GM12878 (cell line): ENCODE measurements around the gene SELENOH. TPM values are rescaled to one million over a fixed set of nuclear protein-coding genes. Genes with fewer than 3 reads are reported as not detected.

ENCODE experiments used
- ATAC-seq: fragments of 200-7000 bp; cut with Tn5 transposase; 3 replicates; pipeline ENCODE4 v1.9.1; 2020; ENCODE audit warnings: mild to moderate bottlenecking, moderate library complexity
- BruUV-seq: library from RNA; stranded (reverse); fragments of 400-500 nt; replicated peaks from 2 replicates; lab custom pipeline; 2021; lab: Mats Ljungman, UMichigan
- CTCF ChIA-PET: fragments of 300-600 bp; sonication (Branson Sonifier 250); formaldehyde crosslinking; extraction: SDS; loops from one replicate; lab custom pipeline; 2021; ENCODE audit warnings: inconsistent platforms; lab: Yijun Ruan, JAX
- POLR2A ChIA-PET: fragments of 350-600 bp; formaldehyde crosslinking; extraction: SDS; loops from one replicate; lab custom pipeline; 2021; ENCODE audit warnings: inconsistent platforms; lab: Charles Lee
- RAD21 ChIA-PET: fragments of 300-600 bp; sonication (Branson Sonifier 250); formaldehyde crosslinking; loops from one replicate; lab custom pipeline; 2023; ENCODE audit warnings: antibody characterized with exemption; ENCODE audit not compliant: unreplicated experiment; lab: Charles Lee
- SMC1A ChIA-PET: fragments of 300-600 bp; sonication (Branson Sonifier 250); formaldehyde crosslinking; loops from one replicate; lab custom pipeline; 2023; ENCODE audit not compliant: unreplicated experiment, uncharacterized antibody; lab: Charles Lee
- DNase-seq: peaks from one replicate; pipeline ENCODE4 v3.0.0-alpha.2; 2011; ENCODE audit warnings: low read depth, low spot score
- FAIRE-seq: peaks from 3 replicates; lab custom pipeline; 2011; peaks lifted over from hg19 to GRCh38; lab: Jason Lieb, UNC
- H2AFZ ChIP-seq: 2 replicates; pipeline ENCODE4 v1.6.0; 2011; ENCODE audit warnings: low read depth, low read length, control low read depth; ENCODE audit not compliant: control insufficient read depth
- H3K27ac ChIP-seq: 2 replicates; pipeline ENCODE4 v1.5.1; 2011; ENCODE audit warnings: control low read depth; ENCODE audit not compliant: control insufficient read depth, insufficient read depth
- H3K27me3 ChIP-seq, 2 experiments: replicated peaks in 1 of 2; 2 replicates each; pipeline versions ENCODE4 v1.6.0 to v1.6.1; 2011; ENCODE audit warnings: low read length in 1 of 2; ENCODE audit not compliant: control insufficient read depth in 2 of 2, insufficient read depth in 2 of 2
- H3K36me3 ChIP-seq, 2 experiments: 2 replicates each; pipeline ENCODE4 v1.5.1; 2011; ENCODE audit warnings: low read length in 1 of 2; ENCODE audit not compliant: control insufficient read depth in 2 of 2, insufficient read depth in 2 of 2
- H3K4me1 ChIP-seq: 2 replicates; pipeline ENCODE4 v1.6.1; 2011; ENCODE audit warnings: mild to moderate bottlenecking, low read length, moderate library complexity, mixed read lengths; ENCODE audit not compliant: control insufficient read depth, insufficient read depth
- H3K4me2 ChIP-seq: 2 replicates; pipeline ENCODE4 v1.6.0; 2011; ENCODE audit warnings: control low read depth; ENCODE audit not compliant: control insufficient read depth, insufficient read depth
- H3K4me3 ChIP-seq: fragments of 200-600 bp; sonication (generic); 2 replicates; pipeline ENCODE4 v1.5.1; 2016
- H3K79me2 ChIP-seq: 2 replicates; pipeline ENCODE4 v1.6.0; 2011; ENCODE audit warnings: low read length; ENCODE audit not compliant: control insufficient read depth, insufficient read depth
- H3K9ac ChIP-seq: 2 replicates; pipeline ENCODE4 v1.8.0; 2011; ENCODE audit warnings: low read length, control low read depth, mixed read lengths; ENCODE audit not compliant: control insufficient read depth, insufficient read depth
- H3K9me3 ChIP-seq: replicated peaks from 3 replicates; pipeline ENCODE4 v1.5.1; 2011; ENCODE audit warnings: mild to moderate bottlenecking, low read length; ENCODE audit not compliant: control insufficient read depth, insufficient read depth
- H4K20me1 ChIP-seq: 2 replicates; pipeline ENCODE4 v1.6.0; 2011; ENCODE audit not compliant: control insufficient read depth, insufficient read depth
- E4F1 ChIP-seq: fragments of 450-650 bp; IDR thresholded peaks from 2 replicates; pipeline ENCODE4 v1.6.1; 2018; ENCODE audit warnings: borderline replicate concordance, mild to moderate bottlenecking; ENCODE audit not compliant: partially characterized antibody
- JUND ChIP-seq: IDR thresholded peaks from 2 replicates; pipeline ENCODE4 v1.6.1; 2012; ENCODE audit warnings: low read depth, mild to moderate bottlenecking, low read length, improper control_type of control experiment, moderate library complexity
- RAD21 ChIP-seq: IDR thresholded peaks from 2 replicates; pipeline ENCODE4 v1.6.1; 2011; ENCODE audit warnings: mild to moderate bottlenecking, low read depth, low read length, moderate library complexity; ENCODE audit not compliant: insufficient read depth
- RB1 ChIP-seq: fragments of 450-650 bp; formaldehyde crosslinking; IDR thresholded peaks from 2 replicates; pipeline ENCODE4 v1.6.1; 2017; ENCODE audit warnings: mild to moderate bottlenecking, borderline replicate concordance
- REST ChIP-seq: IDR thresholded peaks from 2 replicates; pipeline ENCODE4 v1.6.1; 2012; ENCODE audit warnings: mild to moderate bottlenecking, low read depth, low read length
- SIN3A ChIP-seq: IDR thresholded peaks from 2 replicates; pipeline ENCODE4 v1.6.1; 2012; ENCODE audit warnings: low read depth, low read length, improper control_type of control experiment
- TCF12 ChIP-seq: IDR thresholded peaks from 2 replicates; pipeline ENCODE4 v1.6.1; 2011; ENCODE audit warnings: low read depth, mild to moderate bottlenecking, low read length
- ZBTB11 ChIP-seq: fragments of 450-650 bp; formaldehyde crosslinking; IDR thresholded peaks from 2 replicates; pipeline ENCODE4 v1.5.0; 2022; ENCODE audit warnings: mild to moderate bottlenecking, missing genetic modification characterization
- ZBTB4 ChIP-seq: fragments of 450-650 bp; formaldehyde crosslinking; IDR thresholded peaks from 2 replicates; pipeline ENCODE4 v1.4.0; 2022; ENCODE audit warnings: mild to moderate bottlenecking, moderate library complexity
- ZNF622 ChIP-seq: fragments of 450-650 bp; IDR thresholded peaks from 2 replicates; pipeline ENCODE4 v1.6.1; 2017; ENCODE audit warnings: mild to moderate bottlenecking, inconsistent platforms
- WGBS: methylation state at CpG from one replicate; pipeline ENCODE4 v1.1.6; 2016; ENCODE audit warnings: low lambda C conversion rate; ENCODE audit not compliant: insufficient replicate concordance, insufficient coverage; ENCODE audit errors: missing lambda C conversion rate; 5-methylcytosine and 5-hydroxymethylcytosine counted together
- in situ Hi-C: fragments of 300-500 bp; cut with MboI; formaldehyde crosslinking; loops from 9 replicates; pipeline ENCODE4 v1.14.3; 2018; ENCODE audit warnings: mixed read lengths
- intact Hi-C: fragments of 100-400 bp; cut with micrococcal nuclease; formaldehyde crosslinking; loops from one replicate; pipeline ENCODE4 v1.14.2; 2022; ENCODE audit not compliant: unreplicated experiment
- polyA plus RNA-seq, 11 experiments: library from polyadenylated mRNA; depleted of rRNA in 4 of 11; unstranded in 6 of 11; stranded (reverse) in 5 of 11; fragments of >200 nt; fragmentation: Nextera tagmentation in 4 of 11; fragmentation: Illumina TruSeq in 1 of 11; extraction: Ambion mirVana in 4 of 11; extraction: Trizol in 1 of 11; gene quantifications; 1 replicate in 1 of 11; 2 replicates in 10 of 11; pipeline versions ENCODE4 v1.2.1 to v1.2.3, GENCODE V29; 2011 to 2016; ENCODE audit warnings: inconsistent platforms in 2 of 11, missing spikeins in 2 of 11, low read depth in 1 of 11
- total RNA-seq, 4 experiments: library from RNA; depleted of rRNA in 3 of 4; stranded (reverse); fragments of >200 nt in 3 of 4; fragmentation: Illumina TruSeq in 1 of 4; extraction: Trizol in 1 of 4; gene quantifications; 2 replicates each; pipeline versions ENCODE4 v1.2.1 to v1.2.3, GENCODE V29; 2013 to 2021

Gene SELENOH
- total and polyA plus RNA-seq, 10 of the 15 experiments (the other 5 are each of a cell fraction or from before 2014, with no cell fraction given), result 20.3 to 458 (median 200) TPM

- RAD21 ChIA-PET, result interaction anchor here (0.6 to 12.9 kb wide), 9 partner anchors 8 to 196 kb away, joined by 3 to 141 read pairs (median 8); partner anchors contain the start of gene BTBD18
- no peaks in the 10 kb centered on the region for H3K27me3 ChIP-seq
- H3K4me3 ChIP-seq, result peak overlapping the region; percentile 70
- H4K20me1 ChIP-seq, result no peaks in the 10 kb centered on the region
- no peak overlapping the region for H2AFZ ChIP-seq
- SMC1A ChIA-PET, result interaction anchor here (0.6 to 11.4 kb wide), 11 partner anchors 9 to 744 kb away, joined by 3 to 197 read pairs (median 3); partner anchors contain the start of genes BTBD18 and SELENOH
- no peaks in the 10 kb centered on the region for H3K4me1 ChIP-seq
- H3K79me2 ChIP-seq, result peaks cover 74% of the 10 kb centered on the region
- no peak for FAIRE-seq
- POLR2A ChIA-PET, result interaction anchor here (0.6 to 9.4 kb wide), 11 partner anchors 12 to 89 kb away, joined by 3 to 110 read pairs (median 6); partner anchors contain the start of genes MED19, SELENOH and TMX2
- no TSS peak for BruUV-seq
- H3K9me3 ChIP-seq, result no peaks in the 10 kb centered on the region
- in situ Hi-C loops, result no loop called here
- CTCF ChIA-PET, result interaction anchor here (0.9 to 10.1 kb wide), 12 partner anchors 9 to 1275 kb away, joined by 3 to 169 read pairs (median 8); partner anchors contain the start of genes BTBD18 and SELENOH
- H3K27ac ChIP-seq, result 0 out of 2 replicates have a peak overlapping the region, but pooled peaks have one; percentile 18
- peak overlapping the region; percentile 86 for H3K4me2 ChIP-seq
- H3K36me3 ChIP-seq, result peaks cover 0 to 3% of the 10 kb centered on the region in 2 experiments; a peak in 1 of 4 replicates
- H3K9ac ChIP-seq, result peak overlapping the region; percentile 98
- no peak for DNase-seq
- peak; percentile 24; the same call in 2 of the 3 replicates for ATAC-seq
- intact Hi-C loops, result no loop called here
- 27% methylated on average over 2 of the region's 2 CpGs for WGBS
- TF ChIP-seq RAD21 (no peak), ZBTB11 (CRISPR knock-in tag) (no peak), RB1 (no peak), REST (no peak), ZNF622 (no peak), SIN3A (no peak), E4F1 (no peak), TCF12 (no peak), ZBTB4 (CRISPR knock-in tag) (no peak), JUND (no peak)
These were observed 23.3 kb downstream of the SELENOH start for GRCh38 chr11:57764566-57764965.
